NCI-H1105 treated with DMSO at 0.1 percent for 48 hours (cell line): ENCODE data around the gene ARHGEF19.
"Not testable (repeated sequence)": the region's sequence is repeated elsewhere in the genome, so short reads cannot be mapped to it uniquely, and the experiment has no call there.

ENCODE experiments used
- DNase-seq: peaks from one replicate; lab custom pipeline; 2025; lab: John Stamatoyannopoulos, UW

The ARHGEF19 gene

GRCh38 chr1:16221499-16221898 lies 9.0 kb upstream of the ARHGEF19 start:
- no peak for DNase-seq

GRCh38 chr1:16219968-16220500 lies 7.6 kb upstream of the ARHGEF19 start:
- DNase-seq = no peak

GRCh38 chr1:16218674-16219071 lies 6.2 kb upstream of the ARHGEF19 start:
- DNase-seq = no peak

- DNase-seq = no peak
Measured at GRCh38 chr1:16218014-16218673, 5.7 kb upstream of the ARHGEF19 start.

- peak; percentile 94 for DNase-seq
Measured at GRCh38 chr1:16217061-16217785, 4.8 kb upstream of the ARHGEF19 start.

GRCh38 chr1:16215882-16216753 lies 3.7 kb upstream of the ARHGEF19 start:
- peak; percentile 88 for DNase-seq

- DNase-seq = not testable (repeated sequence)
Measured at GRCh38 chr1:16215240-16215639, 2.8 kb upstream of the ARHGEF19 start.

GRCh38 chr1:16213544-16213943 lies 1.1 kb upstream of the ARHGEF19 start:
- not testable (repeated sequence) for DNase-seq

GRCh38 chr1:16213013-16213412 lies 561 bp upstream of the ARHGEF19 start:
- no peak for DNase-seq

GRCh38 chr1:16211824-16212223 lies 628 bp downstream of the ARHGEF19 start:
- DNase-seq = no peak

GRCh38 chr1:16210581-16210980 lies 1.9 kb downstream of the ARHGEF19 start:
- DNase-seq = no peak

- DNase-seq = no peak
Measured at GRCh38 chr1:16209847-16210407, 2.5 kb downstream of the ARHGEF19 start.

- no peak for DNase-seq
Measured at GRCh38 chr1:16209132-16209846, 3.2 kb downstream of the ARHGEF19 start.

GRCh38 chr1:16208270-16208987 lies 4.0 kb downstream of the ARHGEF19 start:
- no peak for DNase-seq

GRCh38 chr1:16207318-16208269 lies 4.9 kb downstream of the ARHGEF19 start:
- no peak for DNase-seq

- peak; percentile 98 for DNase-seq
Measured at GRCh38 chr1:16206547-16207317, 5.7 kb downstream of the ARHGEF19 start.

GRCh38 chr1:16205891-16206546 lies 6.4 kb downstream of the ARHGEF19 start:
- DNase-seq = no peak

GRCh38 chr1:16205334-16205671 lies 7.1 kb downstream of the ARHGEF19 start:
- no peak for DNase-seq
